Measurements from ENCODE around the gene TMEM80. TPM values are rescaled to one million over a fixed set of nuclear protein-coding genes. Genes with fewer than 3 reads are reported as not detected.

The TMEM80 gene
- total and polyA plus RNA-seq, 10 of the 15 experiments (the other 5 are each of a cell fraction or from before 2014, with no cell fraction given) = 6.7 to 30.9 (median 20.7) TPM

DNA sequence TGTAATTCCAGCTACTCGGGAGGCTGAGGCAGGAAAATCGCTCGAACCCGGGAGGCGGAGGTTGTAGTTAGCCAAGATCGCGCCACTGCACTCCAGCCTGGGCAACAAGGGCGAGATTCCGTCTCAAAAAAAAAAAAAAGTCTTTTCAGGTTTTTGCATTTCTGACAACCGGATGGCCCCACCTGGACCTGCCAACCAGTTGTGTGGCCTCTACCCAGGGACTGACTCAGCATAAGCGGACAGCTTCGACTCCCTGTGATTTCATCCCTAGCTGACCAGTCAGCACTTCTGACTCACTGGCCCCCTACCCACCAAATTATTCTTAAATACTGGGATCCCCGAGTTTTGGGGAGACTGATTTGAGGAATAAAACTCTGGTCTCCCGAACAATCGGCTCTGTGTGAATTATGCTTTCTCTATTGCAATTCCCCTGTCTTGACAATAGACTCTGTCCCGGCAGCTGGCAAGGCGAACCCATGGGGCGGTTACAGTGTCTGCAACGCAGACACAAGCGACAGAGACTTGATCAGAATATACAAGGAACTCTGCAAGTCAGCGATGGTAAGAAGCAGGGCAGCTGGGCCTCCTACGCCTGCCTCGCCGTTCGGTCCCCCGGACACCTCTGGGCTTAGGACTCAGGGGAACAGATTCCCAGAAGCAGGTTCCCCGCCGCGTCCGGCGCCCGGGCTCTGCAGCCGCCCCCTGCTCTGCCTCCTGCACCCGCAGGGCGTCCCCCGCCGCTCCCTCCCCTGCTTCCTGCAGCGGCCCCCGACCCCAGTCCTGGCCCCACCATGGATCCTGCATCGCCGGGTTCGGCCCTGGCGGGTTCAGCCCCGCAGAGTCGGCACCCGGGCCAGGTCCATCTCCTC, 50.9 kb downstream of the TMEM80 start:
- BruUV-seq (replicated peaks) = no TSS peak
- DNase-seq (ENCODE audit: low read depth, low spot score) (no peak), ATAC-seq (peak; percentile 49), FAIRE-seq (no peak)
- Histone ChIP-seq H4K20me1 (ENCODE audit: control insufficient read depth, insufficient read depth) (peaks cover 2% of the 10 kb centered on the region; the same call in 1 of the 2 replicates), H3K4me1 (ENCODE audit: control insufficient read depth, insufficient read depth, low read length) (peaks cover 4% of the 10 kb centered on the region), H3K9me3 (replicated peaks; ENCODE audit: control insufficient read depth, insufficient read depth, low read length) (no peaks in the 10 kb centered on the region), H3K27ac (ENCODE audit: control insufficient read depth, insufficient read depth) (peak overlapping the region; percentile 81; the same call in 1 of the 2 replicates), H2AFZ (ENCODE audit: control insufficient read depth, low read depth, low read length) (peak overlapping the region; percentile 96), H3K36me3 (ENCODE audit: control insufficient read depth in 2 of 2, insufficient read depth in 2 of 2, low read length in 1 of 2) (no peaks in the 10 kb centered on the region), H3K9ac (ENCODE audit: control insufficient read depth, insufficient read depth, low read length) (peak overlapping the region; percentile 52; the same call in 1 of the 2 replicates), H3K4me2 (ENCODE audit: control insufficient read depth, insufficient read depth) (peak overlapping the region; percentile 83), H3K79me2 (ENCODE audit: control insufficient read depth, insufficient read depth, low read length) (peaks cover 38% of the 10 kb centered on the region), H3K4me3 (peak overlapping the region; percentile 90), H3K27me3 (replicated peaks in 1 of 2; ENCODE audit: control insufficient read depth in 2 of 2, insufficient read depth in 2 of 2, low read length in 1 of 2) (no peaks in the 10 kb centered on the region)
- in situ Hi-C loops (cut with MboI) (no loop called here), intact Hi-C loops (cut with micrococcal nuclease; ENCODE audit: unreplicated experiment) (loop anchor here (5.0 kb wide), 1 partner anchor 51 kb away; the partner anchor contains the start of gene SLC25A22)
- RAD21 ChIA-PET (ENCODE audit: unreplicated experiment) = interaction anchor here (0.7 to 1.9 kb wide), 4 partner anchors 24 to 530 kb away, joined by 3 to 4 read pairs (median 3); no protein-coding TSS in a partner anchor
- CTCF ChIA-PET = interaction anchor here (0.7 to 1.2 kb wide), 5 partner anchors 16 to 51 kb away, joined by 3 to 5 read pairs (median 3); partner anchors contain the start of genes DEAF1 and TMEM80
- WGBS (ENCODE audit: insufficient coverage, insufficient replicate concordance, low lambda C conversion rate, missing lambda C conversion rate) = 24% methylated on average over 38 of the region's 46 CpGs
- POLR2A ChIA-PET = interaction anchor here (1.1 to 2.5 kb wide), 4 partner anchors 10 to 30 kb away, joined by 3 to 10 read pairs (median 6); no protein-coding TSS in a partner anchor
- TF ChIP-seq, protein P1, sequence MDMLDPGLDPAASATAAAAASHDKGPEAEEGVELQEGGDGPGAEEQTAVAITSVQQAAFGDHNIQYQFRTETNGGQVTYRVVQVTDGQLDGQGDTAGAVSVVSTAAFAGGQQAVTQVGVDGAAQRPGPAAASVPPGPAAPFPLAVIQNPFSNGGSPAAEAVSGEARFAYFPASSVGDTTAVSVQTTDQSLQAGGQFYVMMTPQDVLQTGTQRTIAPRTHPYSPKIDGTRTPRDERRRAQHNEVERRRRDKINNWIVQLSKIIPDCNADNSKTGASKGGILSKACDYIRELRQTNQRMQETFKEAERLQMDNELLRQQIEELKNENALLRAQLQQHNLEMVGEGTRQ (IDR thresholded peaks at IDR 0.05; ENCODE audit: borderline replicate concordance, low read depth, low read length) = no peak
- no peak for TF ChIP-seq CHD1 (IDR thresholded peaks at IDR 0.05; ENCODE audit: low read depth, low read length)
- TF ChIP-seq CREM (IDR thresholded peaks at IDR 0.05; ENCODE audit: low read depth) = no peak
- TF ChIP-seq ELK1 (IDR thresholded peaks at IDR 0.05; ENCODE audit: low read depth, low read length) = no peak
- no peak for TF ChIP-seq NR2C2 (IDR thresholded peaks at IDR 0.05; ENCODE audit: borderline replicate concordance, control insufficient read depth, insufficient read length, low read depth)
- TF ChIP-seq ASH2L (IDR thresholded peaks at IDR 0.05; ENCODE audit: borderline replicate concordance, low read depth) = no peak
- TF ChIP-seq RFX5 (IDR thresholded peaks at IDR 0.05; ENCODE audit: low read depth, low read length) = no peak
- TF ChIP-seq EZH2 (IDR thresholded peaks at IDR 0.05; ENCODE audit: borderline replicate concordance, control insufficient read depth, low read depth, low read length) = no peak
- TF ChIP-seq SMARCA5 (IDR thresholded peaks at IDR 0.05) = no peak
- no peak for TF ChIP-seq SUZ12 (IDR thresholded peaks at IDR 0.05; ENCODE audit: unreplicated experiment)
- TF ChIP-seq, protein P2, sequence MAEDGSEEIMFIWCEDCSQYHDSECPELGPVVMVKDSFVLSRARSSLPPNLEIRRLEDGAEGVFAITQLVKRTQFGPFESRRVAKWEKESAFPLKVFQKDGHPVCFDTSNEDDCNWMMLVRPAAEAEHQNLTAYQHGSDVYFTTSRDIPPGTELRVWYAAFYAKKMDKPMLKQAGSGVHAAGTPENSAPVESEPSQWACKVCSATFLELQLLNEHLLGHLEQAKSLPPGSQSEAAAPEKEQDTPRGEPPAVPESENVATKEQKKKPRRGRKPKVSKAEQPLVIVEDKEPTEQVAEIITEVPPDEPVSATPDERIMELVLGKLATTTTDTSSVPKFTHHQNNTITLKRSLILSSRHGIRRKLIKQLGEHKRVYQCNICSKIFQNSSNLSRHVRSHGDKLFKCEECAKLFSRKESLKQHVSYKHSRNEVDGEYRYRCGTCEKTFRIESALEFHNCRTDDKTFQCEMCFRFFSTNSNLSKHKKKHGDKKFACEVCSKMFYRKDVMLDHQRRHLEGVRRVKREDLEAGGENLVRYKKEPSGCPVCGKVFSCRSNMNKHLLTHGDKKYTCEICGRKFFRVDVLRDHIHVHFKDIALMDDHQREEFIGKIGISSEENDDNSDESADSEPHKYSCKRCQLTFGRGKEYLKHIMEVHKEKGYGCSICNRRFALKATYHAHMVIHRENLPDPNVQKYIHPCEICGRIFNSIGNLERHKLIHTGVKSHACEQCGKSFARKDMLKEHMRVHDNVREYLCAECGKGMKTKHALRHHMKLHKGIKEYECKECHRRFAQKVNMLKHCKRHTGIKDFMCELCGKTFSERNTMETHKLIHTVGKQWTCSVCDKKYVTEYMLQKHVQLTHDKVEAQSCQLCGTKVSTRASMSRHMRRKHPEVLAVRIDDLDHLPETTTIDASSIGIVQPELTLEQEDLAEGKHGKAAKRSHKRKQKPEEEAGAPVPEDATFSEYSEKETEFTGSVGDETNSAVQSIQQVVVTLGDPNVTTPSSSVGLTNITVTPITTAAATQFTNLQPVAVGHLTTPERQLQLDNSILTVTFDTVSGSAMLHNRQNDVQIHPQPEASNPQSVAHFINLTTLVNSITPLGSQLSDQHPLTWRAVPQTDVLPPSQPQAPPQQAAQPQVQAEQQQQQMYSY (CRISPR knock-in tag; IDR thresholded peaks at IDR 0.05) = no peak
- TF ChIP-seq WRNIP1 (IDR thresholded peaks at IDR 0.05; ENCODE audit: borderline replicate concordance, low read depth, low read length) = no peak
- TF ChIP-seq ZNF274 (IDR thresholded peaks at IDR 0.05; ENCODE audit: insufficient read depth, insufficient read length) = no peak
- no peak for TF ChIP-seq IKZF1 (conservative IDR thresholded peaks at IDR 0.05)
- TF ChIP-seq SPI1 (IDR thresholded peaks at IDR 0.05; ENCODE audit: borderline replicate concordance, insufficient read depth, low read depth, low read length) = no peak
- TF ChIP-seq EGR1 (IDR thresholded peaks at IDR 0.05; ENCODE audit: borderline replicate concordance in 1 of 2, low read depth in 2 of 2, low read length in 2 of 2) = no peak
- no peak for TF ChIP-seq CREB1 (IDR thresholded peaks at IDR 0.05; ENCODE audit: low read depth)
- SMC1A ChIA-PET (ENCODE audit: uncharacterized antibody, unreplicated experiment) = interaction anchor here (0.8 kb wide), 1 partner anchor 49 kb away, joined by 3 read pairs; no protein-coding TSS in a partner anchor

All from GM12878 (cell line).